Muscle layer of colon (tissue), 2 donors: ENCODE measurements around the gene PLA2G15.

Experiments used
- H3K27ac ChIP-seq: one replicate; pipeline ENCODE4 v1.7.0; 2013; ENCODE audit warnings: low read depth, mild to moderate bottlenecking, low read length, moderate library complexity
- H3K27me3 ChIP-seq, 2 donors: one replicate each; pipeline ENCODE4 v1.7.0; 2013; ENCODE audit warnings: low read length in 2 of 2, mild to moderate bottlenecking in 2 of 2; ENCODE audit not compliant: insufficient read depth in 2 of 2, control insufficient read depth in 1 of 2
- H3K36me3 ChIP-seq: one replicate; pipeline ENCODE4 v1.7.0; 2013; ENCODE audit warnings: mild to moderate bottlenecking, low read length; ENCODE audit not compliant: insufficient read depth
- H3K4me1 ChIP-seq: one replicate; pipeline ENCODE4 v1.7.0; 2013; ENCODE audit warnings: mild to moderate bottlenecking, low read length; ENCODE audit not compliant: insufficient read depth
- H3K4me3 ChIP-seq, 2 donors: one replicate each; pipeline ENCODE4 v1.7.0; 2013; ENCODE audit warnings: low read length in 2 of 2, low read depth in 1 of 2, mild to moderate bottlenecking in 1 of 2, moderate library complexity in 1 of 2
- H3K9ac ChIP-seq: one replicate; pipeline ENCODE4 v1.7.0; 2013; ENCODE audit warnings: low read length
- H3K9me3 ChIP-seq: one replicate; pipeline ENCODE4 v1.7.0; 2013; ENCODE audit warnings: mild to moderate bottlenecking, low read length
- donor health status: abdominal sarcoma.
- donor health status: Adenocarcinoma of cecum.

The PLA2G15 gene

DNA sequence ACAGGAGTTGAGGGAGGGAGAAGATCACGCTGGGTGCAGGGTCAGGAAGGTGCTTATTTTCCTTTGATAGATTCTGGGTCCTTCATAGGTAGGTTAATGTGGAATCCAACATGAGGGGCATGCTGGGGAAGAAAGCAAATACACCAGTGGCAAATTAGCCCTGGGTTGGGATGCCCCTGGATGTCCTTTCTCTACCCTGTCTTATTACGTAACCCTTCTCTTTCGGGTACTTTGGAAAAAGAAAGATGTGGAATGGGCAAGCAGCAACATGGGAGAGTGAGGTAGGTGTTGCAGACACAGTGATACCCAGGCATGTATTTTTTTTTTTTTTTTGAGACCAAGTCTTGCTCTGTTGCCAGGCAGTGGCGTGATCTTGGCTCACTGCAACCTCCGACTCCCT is 28.3 kb downstream of the PLA2G15 start:
- Histone ChIP-seq H3K27ac (no peak overlapping the region), H3K9ac (no peak overlapping the region), H3K9me3 (no peaks in the 10 kb centered on the region), H3K27me3 (no peaks in the 10 kb centered on the region), H3K4me1 (peaks cover 16% of the 10 kb centered on the region), H3K36me3 (peaks cover 7% of the 10 kb centered on the region), H3K4me3 (no peak overlapping the region)

DNA sequence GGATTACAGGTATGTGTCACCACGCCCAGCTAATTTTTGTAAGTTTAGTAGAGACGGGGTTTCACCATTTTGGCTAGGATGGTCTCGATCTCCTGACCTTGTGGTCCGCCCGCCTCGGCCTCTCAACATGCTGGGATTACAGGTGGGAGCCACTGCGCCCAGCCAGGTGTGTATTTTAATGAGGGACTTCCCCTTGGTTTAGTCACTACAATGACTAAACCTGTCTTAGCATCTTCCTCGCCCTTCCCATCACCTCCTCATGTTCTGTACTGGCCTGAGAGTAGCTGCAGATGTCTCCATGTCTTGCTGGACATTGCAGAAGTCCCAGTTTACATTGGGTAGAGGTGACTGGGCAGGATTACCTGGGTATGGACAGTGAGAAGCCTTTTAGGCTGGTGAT is 28.7 kb downstream of the PLA2G15 start:
- Histone ChIP-seq H3K9ac (no peak overlapping the region), H3K4me1 (peaks cover 16% of the 10 kb centered on the region), H3K27ac (no peak overlapping the region), H3K27me3 (no peaks in the 10 kb centered on the region), H3K9me3 (no peaks in the 10 kb centered on the region), H3K36me3 (peaks cover 7% of the 10 kb centered on the region), H3K4me3 (no peak overlapping the region)

DNA sequence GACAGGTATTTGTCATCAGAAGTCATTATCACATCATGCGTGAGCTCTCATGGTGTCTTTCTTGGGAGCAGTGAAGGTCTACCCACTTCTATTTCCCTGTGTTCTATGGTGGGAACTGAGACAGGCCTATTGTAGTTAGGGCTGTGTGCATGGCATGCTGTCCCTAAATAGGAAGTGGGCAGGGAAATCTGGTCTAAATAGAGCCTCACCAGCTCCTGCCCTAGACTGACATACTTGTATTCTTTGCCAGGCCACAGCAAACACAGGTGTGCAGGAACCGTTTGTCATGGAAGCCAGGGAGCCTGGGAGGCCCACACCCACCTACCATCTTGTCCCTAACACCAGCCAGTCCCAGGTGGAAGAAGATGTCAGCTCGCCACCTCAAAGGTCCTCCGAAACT is 29.3 kb downstream of the PLA2G15 start:
- H3K4me3 ChIP-seq = no peak overlapping the region
- no peak overlapping the region for H3K9ac ChIP-seq
- no peak overlapping the region for H3K27ac ChIP-seq
- no peaks in the 10 kb centered on the region for H3K9me3 ChIP-seq
- peaks cover 7% of the 10 kb centered on the region for H3K36me3 ChIP-seq
- H3K4me1 ChIP-seq = peaks cover 10% of the 10 kb centered on the region
- H3K27me3 ChIP-seq = no peaks in the 10 kb centered on the region

GRCh38 chr16:68275611-68276191 is 30.5 kb downstream of the PLA2G15 start:
- Histone ChIP-seq H3K9ac (no peak overlapping the region), H3K27me3 (no peaks in the 10 kb centered on the region), H3K27ac (peak overlapping the region; percentile 8), H3K4me3 (peak overlapping the region in 1 of 2 donors; percentile 28), H3K9me3 (no peaks in the 10 kb centered on the region), H3K36me3 (peaks cover 7% of the 10 kb centered on the region), H3K4me1 (peaks cover 10% of the 10 kb centered on the region)

DNA sequence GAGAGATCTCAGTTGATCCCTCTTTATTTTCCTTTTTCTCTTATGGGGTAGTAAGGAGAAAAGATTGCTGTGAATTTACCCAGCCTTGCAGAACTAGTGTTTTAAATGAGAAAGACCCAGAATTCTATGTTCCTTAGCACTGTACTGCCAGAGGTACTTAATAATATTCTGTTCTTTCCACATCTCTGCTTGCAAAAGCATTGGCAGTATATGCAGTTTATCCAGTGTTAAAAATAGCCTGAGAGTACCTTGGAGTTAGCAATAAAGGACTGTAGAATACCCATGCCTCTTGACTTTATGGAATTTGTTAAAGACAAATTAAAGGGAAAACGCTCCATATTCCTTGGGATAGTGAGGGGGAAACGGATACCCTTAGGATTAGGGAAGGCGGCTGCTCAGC is 31.1 kb downstream of the PLA2G15 start:
- Histone ChIP-seq H3K9me3 (no peaks in the 10 kb centered on the region), H3K27ac (peak overlapping the region; percentile 8), H3K4me1 (peaks cover 10% of the 10 kb centered on the region), H3K4me3 (peak overlapping the region in 1 of 2 donors; percentile 28), H3K27me3 (no peaks in the 10 kb centered on the region), H3K9ac (no peak overlapping the region), H3K36me3 (peaks cover 8% of the 10 kb centered on the region)

GRCh38 chr16:68279726-68280558 is 34.8 kb downstream of the PLA2G15 start:
- Histone ChIP-seq H3K27ac (no peak overlapping the region), H3K4me1 (peaks cover 15% of the 10 kb centered on the region), H3K27me3 (no peaks in the 10 kb centered on the region), H3K4me3 (no peak overlapping the region), H3K36me3 (peaks cover 16% of the 10 kb centered on the region), H3K9me3 (no peaks in the 10 kb centered on the region), H3K9ac (no peak overlapping the region)

DNA sequence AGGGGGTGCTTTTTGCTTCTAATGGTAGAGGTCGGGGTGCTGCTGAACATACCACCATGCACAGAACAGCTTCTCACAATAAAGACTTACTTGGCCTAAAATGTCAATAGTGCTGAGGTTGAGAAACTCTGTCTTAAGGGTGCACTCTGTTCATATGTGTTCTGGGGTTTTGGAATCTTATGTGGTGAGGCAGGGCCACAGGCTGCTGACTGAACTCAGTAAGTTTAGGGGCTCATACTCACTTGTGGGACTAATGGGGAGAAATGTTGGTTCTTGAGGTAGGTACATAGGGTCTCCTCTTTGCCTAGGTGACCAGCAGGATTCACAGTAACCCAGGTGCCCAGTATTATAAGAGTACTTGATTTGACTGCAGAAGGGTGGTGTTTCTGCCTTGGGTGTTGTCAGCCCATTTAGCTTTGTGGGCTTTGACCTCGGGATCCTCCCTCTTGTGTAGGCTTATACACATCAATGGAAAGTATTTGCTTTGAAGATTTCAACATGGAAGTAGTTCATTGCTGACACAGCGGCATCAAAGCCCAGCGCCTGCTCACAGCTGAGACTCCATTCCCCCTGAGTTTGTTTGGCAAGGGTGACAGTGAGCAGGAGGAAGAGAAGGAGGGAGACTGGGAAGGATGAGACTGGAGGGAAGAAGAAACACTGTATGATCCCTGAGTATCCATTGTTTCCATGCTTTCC is 36.3 kb downstream of the PLA2G15 start:
- Histone ChIP-seq H3K9ac (no peak overlapping the region), H3K9me3 (no peaks in the 10 kb centered on the region), H3K36me3 (peaks cover 21% of the 10 kb centered on the region), H3K4me3 (no peak overlapping the region), H3K27me3 (no peaks in the 10 kb centered on the region), H3K4me1 (peaks cover 8% of the 10 kb centered on the region), H3K27ac (no peak overlapping the region)

DNA sequence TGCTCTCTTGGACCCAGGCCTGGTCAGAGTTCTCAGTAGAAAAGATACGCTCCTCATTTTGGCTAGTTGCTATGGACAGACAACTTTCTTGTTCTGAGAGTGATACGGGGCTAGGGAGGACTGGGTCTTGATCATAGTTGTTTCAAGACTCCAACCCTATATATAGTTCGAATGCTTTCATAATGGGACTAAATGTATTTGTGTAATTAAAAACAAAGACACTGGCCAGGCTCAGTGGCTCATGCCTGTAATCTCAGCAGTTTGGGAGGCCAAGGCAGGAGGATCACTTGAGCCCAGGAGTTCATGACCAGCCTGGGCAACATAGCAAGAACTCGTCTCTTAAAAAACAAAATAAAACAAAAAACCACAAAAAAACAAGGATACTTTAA is 36.9 kb downstream of the PLA2G15 start:
- no peak overlapping the region for H3K4me3 ChIP-seq
- peaks cover 6% of the 10 kb centered on the region for H3K4me1 ChIP-seq
- no peak overlapping the region for H3K27ac ChIP-seq
- H3K9me3 ChIP-seq = no peaks in the 10 kb centered on the region
- no peak overlapping the region for H3K9ac ChIP-seq
- H3K36me3 ChIP-seq = peaks cover 23% of the 10 kb centered on the region
- H3K27me3 ChIP-seq = no peaks in the 10 kb centered on the region

DNA sequence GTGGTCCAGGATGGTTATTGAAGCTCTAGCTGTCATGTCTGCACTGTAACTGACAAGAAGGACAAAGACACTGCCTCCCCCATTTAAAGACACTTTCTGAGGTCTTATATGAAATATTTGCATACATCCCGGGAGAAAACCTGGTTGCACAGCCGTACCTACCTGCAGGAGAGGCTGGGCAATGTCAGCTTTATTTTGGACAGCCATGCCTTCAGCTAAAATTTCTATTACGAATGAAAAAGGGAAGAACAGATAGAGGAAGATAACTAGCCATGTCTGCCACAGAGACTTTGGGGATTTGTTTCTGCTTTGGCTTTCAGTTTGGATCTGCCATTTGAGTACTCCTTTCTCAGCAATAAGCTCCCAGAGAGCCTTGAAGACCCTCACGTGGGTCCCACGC is 38.2 kb downstream of the PLA2G15 start:
- Histone ChIP-seq H3K9ac (no peak overlapping the region), H3K4me3 (no peak overlapping the region), H3K4me1 (peaks cover 18% of the 10 kb centered on the region), H3K27ac (no peak overlapping the region), H3K27me3 (no peaks in the 10 kb centered on the region), H3K36me3 (peaks cover 33% of the 10 kb centered on the region), H3K9me3 (no peaks in the 10 kb centered on the region)

DNA sequence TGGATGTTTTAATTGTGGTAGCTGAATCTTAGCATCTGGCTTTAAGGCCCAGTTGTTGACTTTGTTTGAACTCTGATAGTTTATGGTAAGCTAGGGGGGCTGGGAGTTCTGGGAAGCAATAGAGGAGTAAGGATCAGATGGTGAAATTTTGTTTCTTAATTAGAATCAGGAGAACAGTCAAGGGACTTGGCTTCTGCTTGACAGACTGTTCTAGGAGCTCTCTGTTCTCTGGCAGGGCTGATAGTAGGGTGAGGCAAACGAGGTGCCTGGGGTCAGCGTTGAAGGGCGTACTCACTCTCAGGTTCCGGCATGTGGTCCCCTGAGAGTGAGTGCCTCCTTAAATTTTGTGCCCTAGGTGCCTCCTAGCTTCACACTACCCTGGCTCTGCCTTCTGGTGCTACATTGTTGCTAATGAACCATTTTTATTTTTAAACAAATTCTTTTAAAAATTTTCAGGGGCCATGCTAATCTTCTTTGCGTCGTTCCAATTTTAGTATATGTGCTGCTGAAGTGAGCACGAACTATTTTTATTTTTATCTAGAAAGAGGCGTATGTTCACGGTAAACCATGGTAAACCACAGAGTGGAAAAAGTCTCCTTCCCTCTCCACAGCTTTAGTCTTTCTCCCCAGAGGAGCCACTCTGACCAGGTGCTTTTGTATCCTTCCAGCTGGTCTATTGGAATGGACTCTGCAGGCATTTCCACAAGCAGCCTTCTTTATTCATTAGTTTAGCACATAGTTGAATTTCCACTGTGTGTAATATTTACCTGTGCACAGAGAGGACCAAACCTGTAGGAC is 38.8 kb downstream of the PLA2G15 start:
- Histone ChIP-seq H3K4me1 (peaks cover 21% of the 10 kb centered on the region), H3K4me3 (no peak overlapping the region), H3K27me3 (no peaks in the 10 kb centered on the region), H3K27ac (no peak overlapping the region), H3K9me3 (no peaks in the 10 kb centered on the region), H3K36me3 (peaks cover 33% of the 10 kb centered on the region), H3K9ac (no peak overlapping the region)

GRCh38 chr16:68284847-68285246 is 39.7 kb downstream of the PLA2G15 start:
- no peak overlapping the region for H3K9ac ChIP-seq
- no peaks in the 10 kb centered on the region for H3K27me3 ChIP-seq
- H3K27ac ChIP-seq = no peak overlapping the region
- no peak overlapping the region for H3K4me3 ChIP-seq
- no peaks in the 10 kb centered on the region for H3K9me3 ChIP-seq
- H3K4me1 ChIP-seq = peaks cover 26% of the 10 kb centered on the region
- H3K36me3 ChIP-seq = peaks cover 33% of the 10 kb centered on the region
